WTC11 (cell line): Measurements from ENCODE around the gene RTEL1. TPM values are rescaled to one million over a fixed set of nuclear protein-coding genes. Genes with fewer than 3 reads are reported as not detected.
A peak's percentile ranks its signal among the peaks of the same experiment; 100 is the strongest.

Experiments
- ATAC-seq: fragments of 200-7000 bp; cut with Tn5 transposase; 2 replicates; pipeline ENCODE4 v1.10.0; 2021; ENCODE audit warnings: mild to moderate bottlenecking, moderate library complexity
- CTCF ChIA-PET: fragments of 300-600 bp; sonication (Branson Sonifier 250); formaldehyde crosslinking; loops from one replicate; lab custom pipeline; 2021; ENCODE audit warnings: antibody characterized with exemption; lab: Charles Lee
- POLR2A ChIA-PET: fragments of 350-600 bp; sonication (Branson Sonifier 250); formaldehyde crosslinking; loops from one replicate; lab custom pipeline; 2021; ENCODE audit warnings: antibody characterized with exemption; lab: Charles Lee
- DNase-seq: peaks from one replicate; pipeline ENCODE4 v3.0.0; 2021; ENCODE audit warnings: low spot score
- H3K27ac Mint-ChIP-seq: 2 replicates; pipeline ENCODE4 v1.8.0; 2021; ENCODE audit warnings: mixed read lengths
- H3K27me3 Mint-ChIP-seq: 2 replicates; pipeline ENCODE4 v1.8.0; 2021; ENCODE audit warnings: low read depth, mild to moderate bottlenecking, moderate library complexity, mixed read lengths
- H3K36me3 Mint-ChIP-seq: 2 replicates; pipeline ENCODE4 v1.8.0; 2021; ENCODE audit warnings: mixed read lengths
- H3K4me1 Mint-ChIP-seq: 2 replicates; pipeline ENCODE4 v1.8.0; 2022; ENCODE audit warnings: mixed read lengths
- H3K4me3 Mint-ChIP-seq: 2 replicates; pipeline ENCODE4 v1.8.0; 2021; ENCODE audit warnings: mild to moderate bottlenecking, moderate library complexity, mixed read lengths
- H3K9me3 Mint-ChIP-seq: 2 replicates; pipeline ENCODE4 v1.8.0; 2021; ENCODE audit warnings: mixed read lengths
- ATF1 ChIP-seq: sonication (generic); formaldehyde crosslinking; IDR thresholded peaks from 2 replicates; pipeline ENCODE4 v1.8.1; 2023; ENCODE audit warnings: mild to moderate bottlenecking, moderate library complexity, missing genetic modification reagents
- CREB1 ChIP-seq: sonication (generic); formaldehyde crosslinking; IDR thresholded peaks from 2 replicates; pipeline ENCODE4 v1.8.0; 2023; ENCODE audit warnings: mild to moderate bottlenecking, missing genetic modification reagents
- NFATC4 ChIP-seq: fragments of 250-450 bp; sonication (Bioruptor Pico); IDR thresholded peaks from 2 replicates; pipeline ENCODE4 v1.9.0; 2021; ENCODE audit warnings: mild to moderate bottlenecking
- NR2C2 ChIP-seq: sonication (generic); formaldehyde crosslinking; IDR thresholded peaks from 2 replicates; pipeline ENCODE4 v1.8.0; 2022; ENCODE audit warnings: mild to moderate bottlenecking, missing genetic modification reagents
- TEAD1 ChIP-seq: sonication (generic); formaldehyde crosslinking; IDR thresholded peaks from 2 replicates; pipeline ENCODE4 v1.8.0; 2022; ENCODE audit warnings: mild to moderate bottlenecking, missing genetic modification reagents
- TP53 ChIP-seq: sonication (generic); formaldehyde crosslinking; IDR thresholded peaks from 2 replicates; pipeline ENCODE4 v1.8.1; 2023; ENCODE audit warnings: mild to moderate bottlenecking, missing genetic modification reagents
- ZNF232 ChIP-seq: sonication (generic); formaldehyde crosslinking; IDR thresholded peaks from 2 replicates; pipeline ENCODE4 v1.8.0; 2022; ENCODE audit warnings: mild to moderate bottlenecking, missing genetic modification reagents
- total RNA-seq: library from RNA; stranded (reverse); gene quantifications from 3 replicates; pipeline ENCODE4 v1.2.3, GENCODE V29; 2021
- TF ChIP-seq, protein P1 (sequence below): sonication (generic); formaldehyde crosslinking; IDR thresholded peaks from 2 replicates; pipeline ENCODE4 v1.8.0; 2022; ENCODE audit warnings: mild to moderate bottlenecking, missing genetic modification reagents
- TF ChIP-seq, protein P2 (sequence below): sonication (generic); formaldehyde crosslinking; IDR thresholded peaks from 2 replicates; pipeline ENCODE4 v1.8.1; 2023; ENCODE audit warnings: mild to moderate bottlenecking, missing genetic modification reagents
- TF ChIP-seq, protein P3 (sequence below): sonication (generic); formaldehyde crosslinking; IDR thresholded peaks from 2 replicates; pipeline ENCODE4 v1.8.1; 2022; ENCODE audit warnings: mild to moderate bottlenecking, moderate library complexity, missing genetic modification reagents
- TF ChIP-seq, protein P4 (sequence below): fragments of 250-450 bp; sonication (Bioruptor Pico); conservative IDR thresholded peaks from 2 replicates; pipeline ENCODE4 v1.9.0; 2021; ENCODE audit warnings: mild to moderate bottlenecking
- TF ChIP-seq, protein P5 (sequence below): sonication (generic); formaldehyde crosslinking; IDR thresholded peaks from 2 replicates; pipeline ENCODE4 v1.8.0; 2022; ENCODE audit warnings: mild to moderate bottlenecking, missing genetic modification reagents
- TF ChIP-seq, protein P6 (sequence below): sonication (generic); formaldehyde crosslinking; IDR thresholded peaks from 2 replicates; pipeline ENCODE4 v1.8.1; 2023; ENCODE audit warnings: mild to moderate bottlenecking, moderate library complexity, missing genetic modification reagents
- TF ChIP-seq, protein P7 (sequence below): sonication (generic); formaldehyde crosslinking; conservative IDR thresholded peaks from 2 replicates; pipeline ENCODE4 v1.8.1; 2023; ENCODE audit warnings: mild to moderate bottlenecking, low read depth, missing genetic modification reagents, moderate library complexity

Gene RTEL1
- total RNA-seq, 1 experiment from 2014 or later, result 44.9 TPM

DNA sequence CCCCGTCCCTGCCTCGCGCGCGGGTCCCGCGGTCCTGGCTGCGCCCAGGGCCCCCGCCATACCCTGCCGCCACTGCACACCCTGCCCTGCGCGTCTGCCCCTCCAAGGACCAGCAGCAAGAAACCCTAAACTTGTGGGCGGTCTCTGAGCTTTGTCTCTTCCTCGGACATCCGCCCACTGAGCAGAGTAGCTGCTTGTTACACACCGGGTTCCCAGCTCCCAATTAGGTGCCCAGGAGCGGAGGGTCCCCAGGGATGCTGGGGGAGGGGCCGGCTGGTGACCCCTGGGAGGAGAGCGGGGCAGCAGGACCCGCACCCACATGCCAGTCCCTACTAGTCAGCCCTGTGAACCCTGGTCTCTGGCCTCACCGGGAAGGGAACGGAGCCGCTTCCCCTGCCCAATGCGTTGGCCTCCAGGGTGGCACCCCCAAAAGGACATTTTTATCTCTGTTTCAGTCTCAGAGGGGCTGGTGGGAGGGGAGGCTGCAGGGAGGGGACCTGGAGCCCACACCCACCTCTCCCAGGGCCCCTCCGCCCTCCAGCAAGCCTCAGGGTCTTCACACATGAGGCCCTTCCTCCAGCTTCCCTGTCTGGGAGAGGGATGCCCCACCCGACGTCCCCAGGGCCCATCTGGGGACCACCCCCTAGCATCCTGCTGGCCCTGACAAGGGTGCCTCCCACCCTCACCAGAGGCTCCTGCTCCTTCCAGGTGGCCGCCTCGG, 15.4 kb upstream of the RTEL1 start:
- Mint-ChIP-seq H3K4me3 (peak overlapping the region; percentile 72), H3K36me3 (no peaks in the 10 kb centered on the region), H3K27ac (no peak overlapping the region), H3K27me3 (no peaks in the 10 kb centered on the region), H3K9me3 (no peaks in the 10 kb centered on the region), H3K4me1 (peaks cover 9% of the 10 kb centered on the region)
- DNase-seq (peak; percentile 44), ATAC-seq (peak; percentile 46)
- POLR2A ChIA-PET, result interaction anchor here (0.7 to 2.3 kb wide), 8 partner anchors 10 to 299 kb away, joined by 3 to 23 read pairs (median 6); partner anchors contain the start of genes GMEB2, HELZ2, RTEL1 and STMN3
- TF ChIP-seq, protein P1, sequence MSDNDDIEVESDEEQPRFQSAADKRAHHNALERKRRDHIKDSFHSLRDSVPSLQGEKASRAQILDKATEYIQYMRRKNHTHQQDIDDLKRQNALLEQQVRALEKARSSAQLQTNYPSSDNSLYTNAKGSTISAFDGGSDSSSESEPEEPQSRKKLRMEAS (CRISPR knock-in tag), result 0 out of 2 replicates have a peak, but pooled peaks have one; percentile 3
- TF ChIP-seq, protein P2, sequence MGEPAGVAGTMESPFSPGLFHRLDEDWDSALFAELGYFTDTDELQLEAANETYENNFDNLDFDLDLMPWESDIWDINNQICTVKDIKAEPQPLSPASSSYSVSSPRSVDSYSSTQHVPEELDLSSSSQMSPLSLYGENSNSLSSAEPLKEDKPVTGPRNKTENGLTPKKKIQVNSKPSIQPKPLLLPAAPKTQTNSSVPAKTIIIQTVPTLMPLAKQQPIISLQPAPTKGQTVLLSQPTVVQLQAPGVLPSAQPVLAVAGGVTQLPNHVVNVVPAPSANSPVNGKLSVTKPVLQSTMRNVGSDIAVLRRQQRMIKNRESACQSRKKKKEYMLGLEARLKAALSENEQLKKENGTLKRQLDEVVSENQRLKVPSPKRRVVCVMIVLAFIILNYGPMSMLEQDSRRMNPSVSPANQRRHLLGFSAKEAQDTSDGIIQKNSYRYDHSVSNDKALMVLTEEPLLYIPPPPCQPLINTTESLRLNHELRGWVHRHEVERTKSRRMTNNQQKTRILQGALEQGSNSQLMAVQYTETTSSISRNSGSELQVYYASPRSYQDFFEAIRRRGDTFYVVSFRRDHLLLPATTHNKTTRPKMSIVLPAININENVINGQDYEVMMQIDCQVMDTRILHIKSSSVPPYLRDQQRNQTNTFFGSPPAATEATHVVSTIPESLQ, result no peak
- TF ChIP-seq, protein P3, sequence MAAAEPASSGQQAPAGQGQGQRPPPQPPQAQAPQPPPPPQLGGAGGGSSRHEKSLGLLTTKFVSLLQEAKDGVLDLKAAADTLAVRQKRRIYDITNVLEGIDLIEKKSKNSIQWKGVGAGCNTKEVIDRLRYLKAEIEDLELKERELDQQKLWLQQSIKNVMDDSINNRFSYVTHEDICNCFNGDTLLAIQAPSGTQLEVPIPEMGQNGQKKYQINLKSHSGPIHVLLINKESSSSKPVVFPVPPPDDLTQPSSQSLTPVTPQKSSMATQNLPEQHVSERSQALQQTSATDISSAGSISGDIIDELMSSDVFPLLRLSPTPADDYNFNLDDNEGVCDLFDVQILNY (CRISPR knock-in tag), result 0 out of 2 replicates have a peak, but pooled peaks have one; percentile 58
- TF ChIP-seq ZNF232 (0 out of 2 replicates have a peak, but pooled peaks have one; percentile 14), NR2C2 (CRISPR knock-in tag) (no peak)
- CTCF ChIA-PET, result interaction anchor here (1.1 to 2.7 kb wide), 25 partner anchors 10 to 460 kb away, joined by 3 to 81 read pairs (median 7); partner anchors contain the start of genes GMEB2, HELZ2, PPDPF and PTK6

DNA sequence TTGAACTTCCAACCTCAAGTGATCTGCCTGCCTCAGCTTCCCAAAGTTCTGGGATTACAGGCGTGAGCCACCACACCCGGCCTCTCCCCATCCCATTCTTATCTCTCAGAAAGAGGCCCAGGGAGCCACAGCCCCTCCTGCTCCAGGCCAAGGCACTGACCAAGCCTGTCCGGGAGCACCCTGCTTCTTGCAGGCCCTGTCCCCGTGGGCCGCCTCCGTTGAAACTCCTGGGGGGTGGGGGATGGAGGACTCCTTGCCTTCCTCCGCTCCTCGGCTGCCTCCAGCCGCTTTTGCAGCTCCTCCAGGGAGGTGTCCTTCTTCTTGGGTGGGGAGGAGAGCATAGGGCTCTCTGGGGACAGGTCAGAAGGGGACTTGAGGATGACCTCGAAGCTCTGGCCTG, 14.6 kb upstream of the RTEL1 start:
- peak overlapping the region; percentile 72 for H3K4me3 Mint-ChIP-seq
- peaks cover 9% of the 10 kb centered on the region for H3K4me1 Mint-ChIP-seq
- TF ChIP-seq, protein P1 (CRISPR knock-in tag), result no peak
- TF ChIP-seq, protein P4, sequence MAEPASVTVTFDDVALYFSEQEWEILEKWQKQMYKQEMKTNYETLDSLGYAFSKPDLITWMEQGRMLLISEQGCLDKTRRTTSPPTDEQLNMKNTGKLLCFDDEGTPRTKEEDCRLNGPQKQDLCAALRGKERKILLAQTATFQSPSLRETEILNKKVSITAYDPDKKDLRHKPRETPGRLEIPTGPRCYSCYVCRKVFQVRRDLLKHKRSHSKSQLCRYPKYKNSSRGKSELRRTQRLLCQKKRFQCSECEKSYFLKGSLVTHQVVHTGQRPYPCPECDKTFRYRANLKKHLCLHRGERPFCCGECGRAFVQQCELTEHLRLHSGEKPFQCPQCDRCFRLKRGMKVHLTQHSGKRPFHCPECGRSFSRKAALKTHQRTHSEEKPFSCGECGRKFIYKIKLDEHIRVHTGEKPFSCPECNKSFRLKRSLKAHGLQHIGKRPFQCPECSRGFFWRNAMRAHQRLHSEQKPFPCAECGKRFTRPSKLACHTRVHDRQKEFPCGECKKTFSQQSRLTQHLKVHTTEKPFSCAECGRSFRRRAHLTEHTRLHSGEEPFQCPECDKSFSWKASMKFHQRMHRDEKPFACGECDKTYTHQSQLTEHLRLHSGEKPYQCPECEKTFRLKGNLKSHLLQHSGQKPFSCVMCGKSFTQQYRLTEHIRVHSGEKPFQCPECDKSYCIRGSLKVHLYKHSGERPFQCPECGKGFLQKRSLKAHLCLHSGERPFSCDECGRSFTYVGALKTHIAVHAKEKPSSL, result no peak
- TF ChIP-seq TEAD1 (CRISPR knock-in tag) (no peak), TP53 (CRISPR knock-in tag) (no peak), CREB1 (CRISPR knock-in tag) (no peak), ATF1 (CRISPR knock-in tag) (no peak), NFATC4 (CRISPR knock-in tag) (no peak)
- TF ChIP-seq, protein P5, sequence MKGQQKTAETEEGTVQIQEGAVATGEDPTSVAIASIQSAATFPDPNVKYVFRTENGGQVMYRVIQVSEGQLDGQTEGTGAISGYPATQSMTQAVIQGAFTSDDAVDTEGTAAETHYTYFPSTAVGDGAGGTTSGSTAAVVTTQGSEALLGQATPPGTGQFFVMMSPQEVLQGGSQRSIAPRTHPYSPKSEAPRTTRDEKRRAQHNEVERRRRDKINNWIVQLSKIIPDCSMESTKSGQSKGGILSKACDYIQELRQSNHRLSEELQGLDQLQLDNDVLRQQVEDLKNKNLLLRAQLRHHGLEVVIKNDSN, result no peak
- TF ChIP-seq, protein P6, sequence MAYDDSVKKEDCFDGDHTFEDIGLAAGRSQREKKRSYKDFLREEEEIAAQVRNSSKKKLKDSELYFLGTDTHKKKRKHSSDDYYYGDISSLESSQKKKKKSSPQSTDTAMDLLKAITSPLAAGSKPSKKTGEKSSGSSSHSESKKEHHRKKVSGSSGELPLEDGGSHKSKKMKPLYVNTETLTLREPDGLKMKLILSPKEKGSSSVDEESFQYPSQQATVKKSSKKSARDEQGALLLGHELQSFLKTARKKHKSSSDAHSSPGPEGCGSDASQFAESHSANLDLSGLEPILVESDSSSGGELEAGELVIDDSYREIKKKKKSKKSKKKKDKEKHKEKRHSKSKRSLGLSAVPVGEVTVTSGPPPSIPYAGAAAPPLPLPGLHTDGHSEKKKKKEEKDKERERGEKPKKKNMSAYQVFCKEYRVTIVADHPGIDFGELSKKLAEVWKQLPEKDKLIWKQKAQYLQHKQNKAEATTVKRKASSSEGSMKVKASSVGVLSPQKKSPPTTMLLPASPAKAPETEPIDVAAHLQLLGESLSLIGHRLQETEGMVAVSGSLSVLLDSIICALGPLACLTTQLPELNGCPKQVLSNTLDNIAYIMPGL (CRISPR knock-in tag), result no peak
- TF ChIP-seq, protein P7, sequence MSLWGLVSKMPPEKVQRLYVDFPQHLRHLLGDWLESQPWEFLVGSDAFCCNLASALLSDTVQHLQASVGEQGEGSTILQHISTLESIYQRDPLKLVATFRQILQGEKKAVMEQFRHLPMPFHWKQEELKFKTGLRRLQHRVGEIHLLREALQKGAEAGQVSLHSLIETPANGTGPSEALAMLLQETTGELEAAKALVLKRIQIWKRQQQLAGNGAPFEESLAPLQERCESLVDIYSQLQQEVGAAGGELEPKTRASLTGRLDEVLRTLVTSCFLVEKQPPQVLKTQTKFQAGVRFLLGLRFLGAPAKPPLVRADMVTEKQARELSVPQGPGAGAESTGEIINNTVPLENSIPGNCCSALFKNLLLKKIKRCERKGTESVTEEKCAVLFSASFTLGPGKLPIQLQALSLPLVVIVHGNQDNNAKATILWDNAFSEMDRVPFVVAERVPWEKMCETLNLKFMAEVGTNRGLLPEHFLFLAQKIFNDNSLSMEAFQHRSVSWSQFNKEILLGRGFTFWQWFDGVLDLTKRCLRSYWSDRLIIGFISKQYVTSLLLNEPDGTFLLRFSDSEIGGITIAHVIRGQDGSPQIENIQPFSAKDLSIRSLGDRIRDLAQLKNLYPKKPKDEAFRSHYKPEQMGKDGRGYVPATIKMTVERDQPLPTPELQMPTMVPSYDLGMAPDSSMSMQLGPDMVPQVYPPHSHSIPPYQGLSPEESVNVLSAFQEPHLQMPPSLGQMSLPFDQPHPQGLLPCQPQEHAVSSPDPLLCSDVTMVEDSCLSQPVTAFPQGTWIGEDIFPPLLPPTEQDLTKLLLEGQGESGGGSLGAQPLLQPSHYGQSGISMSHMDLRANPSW (CRISPR knock-in tag), result no peak
- no peak for DNase-seq
- no peaks in the 10 kb centered on the region for H3K9me3 Mint-ChIP-seq
- ChIA-PET CTCF (interaction anchor here (2.5 to 2.7 kb wide), 2 partner anchors 9 to 54 kb away, joined by 14 to 50 read pairs; partner anchors contain the start of genes STMN3 and TNFRSF6B), POLR2A (interaction anchor here (1.0 to 2.3 kb wide), 2 partner anchors 15 to 97 kb away, joined by 3 to 17 read pairs; partner anchors contain the start of gene RTEL1)
- no peaks in the 10 kb centered on the region for H3K36me3 Mint-ChIP-seq
- no peak overlapping the region for H3K27ac Mint-ChIP-seq
- ATAC-seq, result no peak
- no peaks in the 10 kb centered on the region for H3K27me3 Mint-ChIP-seq
